Measurements from ENCODE around the gene ADGRG3. TPM values are rescaled to one million over a fixed set of nuclear protein-coding genes. Genes with fewer than 3 reads are reported as not detected.

The ADGRG3 gene
- total and polyA plus RNA-seq, 2 donors (not counting 1 experiment from before 2014, with no cell fraction given) = not detected

DNA sequence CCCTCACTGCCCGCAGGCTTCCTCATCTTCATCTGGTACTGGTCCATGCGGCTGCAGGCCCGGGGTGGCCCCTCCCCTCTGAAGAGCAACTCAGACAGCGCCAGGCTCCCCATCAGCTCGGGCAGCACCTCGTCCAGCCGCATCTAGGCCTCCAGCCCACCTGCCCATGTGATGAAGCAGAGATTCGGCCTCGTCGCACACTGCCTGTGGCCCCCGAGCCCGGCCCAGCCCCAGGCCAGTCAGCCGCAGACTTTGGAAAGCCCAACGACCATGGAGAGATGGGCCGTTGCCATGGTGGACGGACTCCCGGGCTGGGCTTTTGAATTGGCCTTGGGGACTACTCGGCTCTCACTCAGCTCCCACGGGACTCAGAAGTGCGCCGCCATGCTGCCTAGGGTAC, 4.7 kb upstream of the ADGRG3 start:
- TF ChIP-seq, protein P1, sequence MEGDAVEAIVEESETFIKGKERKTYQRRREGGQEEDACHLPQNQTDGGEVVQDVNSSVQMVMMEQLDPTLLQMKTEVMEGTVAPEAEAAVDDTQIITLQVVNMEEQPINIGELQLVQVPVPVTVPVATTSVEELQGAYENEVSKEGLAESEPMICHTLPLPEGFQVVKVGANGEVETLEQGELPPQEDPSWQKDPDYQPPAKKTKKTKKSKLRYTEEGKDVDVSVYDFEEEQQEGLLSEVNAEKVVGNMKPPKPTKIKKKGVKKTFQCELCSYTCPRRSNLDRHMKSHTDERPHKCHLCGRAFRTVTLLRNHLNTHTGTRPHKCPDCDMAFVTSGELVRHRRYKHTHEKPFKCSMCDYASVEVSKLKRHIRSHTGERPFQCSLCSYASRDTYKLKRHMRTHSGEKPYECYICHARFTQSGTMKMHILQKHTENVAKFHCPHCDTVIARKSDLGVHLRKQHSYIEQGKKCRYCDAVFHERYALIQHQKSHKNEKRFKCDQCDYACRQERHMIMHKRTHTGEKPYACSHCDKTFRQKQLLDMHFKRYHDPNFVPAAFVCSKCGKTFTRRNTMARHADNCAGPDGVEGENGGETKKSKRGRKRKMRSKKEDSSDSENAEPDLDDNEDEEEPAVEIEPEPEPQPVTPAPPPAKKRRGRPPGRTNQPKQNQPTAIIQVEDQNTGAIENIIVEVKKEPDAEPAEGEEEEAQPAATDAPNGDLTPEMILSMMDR (IDR thresholded peaks at IDR 0.05) = no peak
- TF ChIP-seq EZH2 (IDR thresholded peaks at IDR 0.05; ENCODE audit: borderline replicate concordance, insufficient read depth, low read depth, low read length, poor library complexity, severe bottlenecking) = no peak
- no peaks in the 10 kb centered on the region for H3K4me1 Mint-ChIP-seq

DNA sequence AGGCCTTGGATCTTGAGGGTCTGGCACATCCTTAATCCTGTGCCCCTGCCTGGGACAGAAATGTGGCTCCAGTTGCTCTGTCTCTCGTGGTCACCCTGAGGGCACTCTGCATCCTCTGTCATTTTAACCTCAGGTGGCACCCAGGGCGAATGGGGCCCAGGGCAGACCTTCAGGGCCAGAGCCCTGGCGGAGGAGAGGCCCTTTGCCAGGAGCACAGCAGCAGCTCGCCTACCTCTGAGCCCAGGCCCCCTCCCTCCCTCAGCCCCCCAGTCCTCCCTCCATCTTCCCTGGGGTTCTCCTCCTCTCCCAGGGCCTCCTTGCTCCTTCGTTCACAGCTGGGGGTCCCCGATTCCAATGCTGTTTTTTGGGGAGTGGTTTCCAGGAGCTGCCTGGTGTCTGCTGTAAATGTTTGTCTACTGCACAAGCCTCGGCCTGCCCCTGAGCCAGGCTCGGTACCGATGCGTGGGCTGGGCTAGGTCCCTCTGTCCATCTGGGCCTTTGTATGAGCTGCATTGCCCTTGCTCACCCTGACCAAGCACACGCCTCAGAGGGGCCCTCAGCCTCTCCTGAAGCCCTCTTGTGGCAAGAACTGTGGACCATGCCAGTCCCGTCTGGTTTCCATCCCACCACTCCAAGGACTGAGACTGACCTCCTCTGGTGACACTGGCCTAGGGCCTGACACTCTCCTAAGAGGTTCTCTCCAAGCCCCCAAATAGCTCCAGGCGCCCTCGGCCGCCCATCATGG, 4.0 kb upstream of the ADGRG3 start:
- Histone ChIP-seq H2AFZ (ENCODE audit: insufficient read depth, low read depth, low read length, poor library complexity, severe bottlenecking) (no peak overlapping the region), H3K9ac (ENCODE audit: low read length) (no peak overlapping the region), H3K27me3 (replicated peaks in 1 of 4; ENCODE audit: control extremely low read depth in 1 of 4, control insufficient read depth in 3 of 4, insufficient read depth in 4 of 4, low read length in 3 of 4) (no peaks in the 10 kb centered on the region), H3K79me2 (ENCODE audit: control insufficient read depth, insufficient read depth, low read length) (no peaks in the 10 kb centered on the region), H3K27ac (ENCODE audit: low read length in 2 of 2) (no peak overlapping the region), H3K4me2 (replicated peaks; ENCODE audit: low read depth, low read length, poor library complexity, severe bottlenecking) (no peak overlapping the region), H3K9me3 (ENCODE audit: control extremely low read depth in 1 of 3, control insufficient read depth in 2 of 3, insufficient read depth in 1 of 3, low read length in 2 of 3) (peaks cover 0 to 11% (median 0%) of the 10 kb centered on the region in 3 donors), H4K20me1 (ENCODE audit: control insufficient read depth, insufficient read depth, low read length, poor library complexity, severe bottlenecking) (no peaks in the 10 kb centered on the region), H3K4me1 (ENCODE audit: control insufficient read depth in 2 of 2, insufficient read depth in 2 of 2, low read length in 2 of 2) (no peaks in the 10 kb centered on the region), H3K4me3 (ENCODE audit: control extremely low read depth in 1 of 5, extremely low read depth in 1 of 5, insufficient read depth in 1 of 5, low read depth in 2 of 5, low read length in 4 of 5) (no peak overlapping the region), H3K36me3 (replicated peaks in 1 of 2; ENCODE audit: control extremely low read depth in 1 of 2, control insufficient read depth in 1 of 2, extremely low read depth in 1 of 2, insufficient read depth in 2 of 2, low read length in 1 of 2) (no peaks in the 10 kb centered on the region)
- WGBS (ENCODE audit: insufficient coverage) = 82% methylated on average over 8 of the region's 15 CpGs
- DNase-seq (no peak), ATAC-seq (ENCODE audit: low read depth) (no peak)
- Mint-ChIP-seq H3K9me3 (ENCODE audit: insufficient read depth) (no peaks in the 10 kb centered on the region), H3K27ac (no peak overlapping the region), H3K4me3 (no peak overlapping the region), H3K27me3 (peaks cover 8% of the 10 kb centered on the region), H3K4me1 (no peaks in the 10 kb centered on the region)
- TF ChIP-seq, protein P1 (IDR thresholded peaks at IDR 0.05) = no peak
- no peak for TF ChIP-seq EZH2 (IDR thresholded peaks at IDR 0.05; ENCODE audit: borderline replicate concordance, insufficient read depth, low read depth, low read length, poor library complexity, severe bottlenecking)
- intact Hi-C loops (cut with micrococcal nuclease) = no loop called here
- CTCF ChIA-PET = no interaction called here
- POLR2A ChIA-PET = no interaction called here

More for the DNA sequence above, 4.7 kb upstream of the ADGRG3 start:
- Mint-ChIP-seq H3K4me3 (no peak overlapping the region), H3K27ac (no peak overlapping the region), H3K27me3 (peaks cover 4% of the 10 kb centered on the region), H3K9me3 (ENCODE audit: insufficient read depth) (no peaks in the 10 kb centered on the region)
- no peak for ATAC-seq (ENCODE audit: low read depth)
- H4K20me1 ChIP-seq (ENCODE audit: control insufficient read depth, insufficient read depth, low read length, poor library complexity, severe bottlenecking) = no peaks in the 10 kb centered on the region
- POLR2A ChIA-PET = no interaction called here
- CTCF ChIA-PET = no interaction called here
- H3K9ac ChIP-seq (ENCODE audit: low read length) = no peak overlapping the region
- H3K27me3 ChIP-seq (replicated peaks in 1 of 4; ENCODE audit: control extremely low read depth in 1 of 4, control insufficient read depth in 3 of 4, insufficient read depth in 4 of 4, low read length in 3 of 4) = no peaks in the 10 kb centered on the region
- no peak for DNase-seq
- H2AFZ ChIP-seq (ENCODE audit: insufficient read depth, low read depth, low read length, poor library complexity, severe bottlenecking) = no peak overlapping the region
- intact Hi-C loops (cut with micrococcal nuclease) = no loop called here
- H3K9me3 ChIP-seq (ENCODE audit: control extremely low read depth in 1 of 3, control insufficient read depth in 2 of 3, insufficient read depth in 1 of 3, low read length in 2 of 3) = peaks cover 0 to 11% (median 0%) of the 10 kb centered on the region in 3 donors
- WGBS (ENCODE audit: insufficient coverage) = 85% methylated on average over 21 of the region's 21 CpGs
- no peak overlapping the region for H3K4me3 ChIP-seq (ENCODE audit: control extremely low read depth in 1 of 5, extremely low read depth in 1 of 5, insufficient read depth in 1 of 5, low read depth in 2 of 5, low read length in 4 of 5)
- no peaks in the 10 kb centered on the region for H3K4me1 ChIP-seq (ENCODE audit: control insufficient read depth in 2 of 2, insufficient read depth in 2 of 2, low read length in 2 of 2)
- no peak overlapping the region for H3K4me2 ChIP-seq (replicated peaks; ENCODE audit: low read depth, low read length, poor library complexity, severe bottlenecking)
- no peaks in the 10 kb centered on the region for H3K36me3 ChIP-seq (replicated peaks in 1 of 2; ENCODE audit: control extremely low read depth in 1 of 2, control insufficient read depth in 1 of 2, extremely low read depth in 1 of 2, insufficient read depth in 2 of 2, low read length in 1 of 2)
- no peak overlapping the region for H3K27ac ChIP-seq (ENCODE audit: low read length in 2 of 2)
- H3K79me2 ChIP-seq (ENCODE audit: control insufficient read depth, insufficient read depth, low read length) = no peaks in the 10 kb centered on the region
